A549 treated with AZD9567 at 1 μM for 4 hours (cell line): Measurements from ENCODE around the gene SPACA4. TPM values are rescaled to one million over a fixed set of nuclear protein-coding genes. Genes with fewer than 3 reads are reported as not detected.

Experiments used
- total RNA-seq: library from RNA; stranded (reverse); fragments of 200-300 nt; extraction: Qiagen RNA extraction; gene quantifications from 5 replicates; pipeline ENCODE4 v1.2.3, GENCODE V29; 2022; ENCODE audit not compliant: insufficient read depth

SPACA4 gene
- not detected in 5 replicates for total RNA-seq

GRCh38 chr19:48606463-48607358, at the start of gene SPACA4:
Gene SPACA4, plus strand, starts transcription at chr19:48606742. Its CDS starts 237 bp downstream, at chr19:48606979.

GRCh38 chr19:48614436-48615230, 8.1 kb downstream of the SPACA4 start, which contains the start of gene FAM83E:
Gene FAM83E, minus strand, starts transcription at chr19:48615076. Its CDS starts 1,704 bp downstream, at chr19:48613372.

GRCh38 chr19:48618916-48619691, 12.6 kb downstream of the SPACA4 start, which contains the start of the genes RPL18 and SPHK2:
Gene RPL18, minus strand, starts transcription at chr19:48619178. Its CDS starts 35 bp downstream, at chr19:48619143.
Gene SPHK2, plus strand, starts transcription at chr19:48619506. Its CDS starts 1,009 bp downstream, at chr19:48620515.

GRCh38 chr19:48636859-48637448, 30.4 kb downstream of the SPACA4 start, which contains the start of gene DBP:
Gene DBP, minus strand, starts transcription at chr19:48637379. Its CDS starts 385 bp downstream, at chr19:48636994.

GRCh38 chr19:48646001-48646721, 39.6 kb downstream of the SPACA4 start, which contains the start of gene CA11:
Gene CA11, minus strand, starts transcription at chr19:48646187. Its CDS starts 555 bp downstream, at chr19:48645632.

Other genes starting within 250 kb of the SPACA4 start
- 1.8 to 5.3 TPM (median 3.8 TPM) in 5 replicates for gene TMEM143, start 242.8 kb upstream of the SPACA4 start, total RNA-seq
- gene SYNGR4, start 242.4 kb upstream of the SPACA4 start, total RNA-seq: 2.4 to 6.0 TPM (median 3.0 TPM) in 5 replicates
- 388 to 423 TPM (median 399 TPM) in 5 replicates for gene KDELR1, start 215.2 kb upstream of the SPACA4 start, total RNA-seq
- gene GRIN2D, start 213.1 kb upstream of the SPACA4 start, total RNA-seq: 5.1 to 8.8 TPM (median 7.8 TPM) in 5 replicates
- 97.8 to 124 TPM (median 112 TPM) in 5 replicates for gene GRWD1, start 160.8 kb upstream of the SPACA4 start, total RNA-seq
- gene KCNJ14, start 151.2 kb upstream of the SPACA4 start, total RNA-seq: 1.1 to 2.5 TPM (median 1.3 TPM) in 4 of 5 replicates, not detected in the other
- gene CYTH2, start 137.4 kb upstream of the SPACA4 start, total RNA-seq: 60.6 to 75.4 TPM (median 68.5 TPM) in 5 replicates
- 3.6 to 4.3 TPM (median 4.0 TPM) in 5 replicates for gene LMTK3, start 94.9 kb upstream of the SPACA4 start, total RNA-seq
- gene SULT2B1, start 54.6 kb upstream of the SPACA4 start, total RNA-seq: 14.1 to 16.2 TPM (median 14.9 TPM) in 5 replicates
- 0.21 to 0.33 TPM (median 0.31 TPM) in 4 of 5 replicates, not detected in the other for gene FAM83E, start 8.3 kb downstream of the SPACA4 start, total RNA-seq
- 3,115 to 3,428 TPM (median 3,246 TPM) in 5 replicates for gene RPL18, start 12.4 kb downstream of the SPACA4 start, total RNA-seq
- gene SPHK2, start 12.8 kb downstream of the SPACA4 start, total RNA-seq: 9.2 to 14.7 TPM (median 13.2 TPM) in 5 replicates
- 1.7 to 2.8 TPM (median 2.3 TPM) in 5 replicates for gene DBP, start 30.6 kb downstream of the SPACA4 start, total RNA-seq
- 4.4 to 12.3 TPM (median 9.8 TPM) in 5 replicates for gene CA11, start 39.4 kb downstream of the SPACA4 start, total RNA-seq
- gene NTN5, start 66.3 kb downstream of the SPACA4 start, total RNA-seq: 0.26 to 0.48 TPM (median 0.29 TPM) in 4 of 5 replicates, not detected in the other
- gene FUT2, start 89.2 kb downstream of the SPACA4 start, total RNA-seq: not detected in 5 replicates
- gene MAMSTR, start 113.0 kb downstream of the SPACA4 start, total RNA-seq: 0.31 to 0.46 TPM (median 0.38 TPM) in 4 of 5 replicates, not detected in the other
- gene RASIP1, start 133.9 kb downstream of the SPACA4 start, total RNA-seq: 0.52 to 3.2 TPM (median 0.64 TPM) in 5 replicates
- gene IZUMO1, start 140.2 kb downstream of the SPACA4 start, total RNA-seq: 0.03 TPM in 1 of 5 replicates, not detected in the others
- 0.06 to 0.10 TPM (median 0.08 TPM) in 4 of 5 replicates, not detected in the other for gene FUT1, start 145.9 kb downstream of the SPACA4 start, total RNA-seq
- not detected in 5 replicates for gene FGF21, start 148.8 kb downstream of the SPACA4 start, total RNA-seq
- 56.8 to 66.6 TPM (median 61.9 TPM) in 5 replicates for gene BCAT2, start 204.3 kb downstream of the SPACA4 start, total RNA-seq
- gene HSD17B14, start 229.7 kb downstream of the SPACA4 start, total RNA-seq: 9.3 to 17.4 TPM (median 13.4 TPM) in 5 replicates